T1000 (cell line): ENCODE measurements around the gene CHST11.

ENCODE experiments used
- DNase-seq: peaks from one replicate; lab custom pipeline; 2025; ENCODE audit warnings: mixed read lengths; lab: John Stamatoyannopoulos, UW

The CHST11 gene

GRCh38 chr12:104697186-104697585, 240.4 kb downstream of the CHST11 start:
- no peak for DNase-seq

- DNase-seq = no peak
Measured at GRCh38 chr12:104698871-104699270, 242.1 kb downstream of the CHST11 start.

GRCh38 chr12:104699489-104700190, 242.9 kb downstream of the CHST11 start:
- DNase-seq = no peak

GRCh38 chr12:104700324-104700723, 243.6 kb downstream of the CHST11 start:
- no peak for DNase-seq

- no peak for DNase-seq
Measured at GRCh38 chr12:104701301-104701700, 244.6 kb downstream of the CHST11 start.

GRCh38 chr12:104701756-104702155, 245.0 kb downstream of the CHST11 start:
- no peak for DNase-seq

- no peak for DNase-seq
Measured at GRCh38 chr12:104702565-104703139, 245.9 kb downstream of the CHST11 start.

- DNase-seq = no peak
Measured at GRCh38 chr12:104703372-104703771, 246.6 kb downstream of the CHST11 start.

- DNase-seq = no peak
Measured at GRCh38 chr12:104704224-104704779, 247.6 kb downstream of the CHST11 start.

GRCh38 chr12:104707194-104707593, 250.4 kb downstream of the CHST11 start:
- DNase-seq = no peak

GRCh38 chr12:104707794-104708558, 251.2 kb downstream of the CHST11 start:
- no peak for DNase-seq

- no peak for DNase-seq
Measured at GRCh38 chr12:104708891-104709290, 252.1 kb downstream of the CHST11 start.

- no peak for DNase-seq
Measured at GRCh38 chr12:104709692-104710435, 253.1 kb downstream of the CHST11 start.

GRCh38 chr12:104710940-104711689, 254.4 kb downstream of the CHST11 start:
- DNase-seq = no peak

- no peak for DNase-seq
Measured at GRCh38 chr12:104712477-104712876, 255.7 kb downstream of the CHST11 start.

GRCh38 chr12:104712968-104713367, 256.2 kb downstream of the CHST11 start:
- no peak for DNase-seq

GRCh38 chr12:104713444-104713843, 256.7 kb downstream of the CHST11 start:
- DNase-seq = no peak

GRCh38 chr12:104714369-104714768, 257.6 kb downstream of the CHST11 start:
- no peak for DNase-seq

GRCh38 chr12:104716172-104716571, 259.4 kb downstream of the CHST11 start:
- DNase-seq = no peak

GRCh38 chr12:104718304-104718929, 261.7 kb downstream of the CHST11 start:
- DNase-seq = no peak
